Endothelial cell (in vitro differentiated cells): ENCODE data around the gene TBC1D4. TPM values are rescaled to one million over a fixed set of nuclear protein-coding genes. Genes with fewer than 3 reads are reported as not detected.

Experiments used
- DNase-seq: peaks from one replicate; pipeline ENCODE4 v3.0.0; 2021; ENCODE audit warnings: low spot score
- H3K27ac Mint-ChIP-seq: one replicate; pipeline ENCODE4 v1.8.0; 2021; ENCODE audit warnings: mixed read lengths, inconsistent platforms; ENCODE audit not compliant: unreplicated experiment
- H3K27me3 Mint-ChIP-seq: one replicate; pipeline ENCODE4 v1.8.0; 2021; ENCODE audit warnings: mild to moderate bottlenecking, moderate library complexity, mixed read lengths, inconsistent platforms; ENCODE audit not compliant: unreplicated experiment
- H3K36me3 Mint-ChIP-seq: one replicate; pipeline ENCODE4 v1.8.0; 2021; ENCODE audit warnings: mild to moderate bottlenecking, low read depth, mixed read lengths, inconsistent platforms; ENCODE audit not compliant: unreplicated experiment
- H3K4me1 Mint-ChIP-seq: one replicate; pipeline ENCODE4 v1.8.0; 2021; ENCODE audit warnings: mild to moderate bottlenecking, mixed read lengths, inconsistent platforms; ENCODE audit not compliant: unreplicated experiment
- H3K4me3 Mint-ChIP-seq: one replicate; pipeline ENCODE4 v1.8.0; 2021; ENCODE audit warnings: mild to moderate bottlenecking, mixed read lengths, inconsistent platforms; ENCODE audit not compliant: unreplicated experiment
- H3K9me3 Mint-ChIP-seq: one replicate; pipeline ENCODE4 v1.8.0; 2021; ENCODE audit warnings: mixed read lengths, inconsistent platforms; ENCODE audit not compliant: unreplicated experiment
- CTCF ChIP-seq: fragments of 200-600 bp; sonication (generic); IDR thresholded peaks from one replicate; pipeline ENCODE4 v1.5.0; 2021; ENCODE audit warnings: antibody characterized with exemption; ENCODE audit not compliant: unreplicated experiment
- total RNA-seq: library from RNA; stranded (reverse); fragmentation: NEBNext Ultra II Directional; extraction: Animal tissue kit (Norgen Biotek cat#: 25700); gene quantifications from one replicate; pipeline ENCODE4 v1.2.1, GENCODE V29; 2021; ENCODE audit not compliant: unreplicated experiment

The TBC1D4 gene
- total RNA-seq, 1 donor from 2014 or later: 47.2 TPM

GRCh38 chr13:75415171-75415570 lies 66.8 kb downstream of the TBC1D4 start:
- Mint-ChIP-seq H3K4me3 (no peak overlapping the region), H3K27ac (no peak overlapping the region), H3K36me3 (no peaks in the 10 kb centered on the region), H3K27me3 (peaks cover 2% of the 10 kb centered on the region), H3K4me1 (peaks cover 2% of the 10 kb centered on the region), H3K9me3 (no peaks in the 10 kb centered on the region)
- TF ChIP-seq CTCF: no peak
- DNase-seq: no peak

GRCh38 chr13:75414036-75414827 lies 67.7 kb downstream of the TBC1D4 start:
- H3K4me3 Mint-ChIP-seq: no peak overlapping the region
- H3K9me3 Mint-ChIP-seq: no peaks in the 10 kb centered on the region
- no peak for TF ChIP-seq CTCF
- H3K4me1 Mint-ChIP-seq: no peaks in the 10 kb centered on the region
- H3K27me3 Mint-ChIP-seq: peaks cover 3% of the 10 kb centered on the region
- DNase-seq: no peak
- no peaks in the 10 kb centered on the region for H3K36me3 Mint-ChIP-seq
- no peak overlapping the region for H3K27ac Mint-ChIP-seq

GRCh38 chr13:75411924-75412537 lies 69.9 kb downstream of the TBC1D4 start:
- TF ChIP-seq CTCF: no peak
- no peaks in the 10 kb centered on the region for H3K36me3 Mint-ChIP-seq
- H3K4me3 Mint-ChIP-seq: no peak overlapping the region
- peaks cover 3% of the 10 kb centered on the region for H3K27me3 Mint-ChIP-seq
- no peaks in the 10 kb centered on the region for H3K4me1 Mint-ChIP-seq
- no peak overlapping the region for H3K27ac Mint-ChIP-seq
- no peak for DNase-seq
- no peaks in the 10 kb centered on the region for H3K9me3 Mint-ChIP-seq

- no peak for DNase-seq
- Mint-ChIP-seq H3K36me3 (no peaks in the 10 kb centered on the region), H3K4me3 (no peak overlapping the region), H3K4me1 (no peaks in the 10 kb centered on the region), H3K27ac (no peak overlapping the region), H3K27me3 (peaks cover 3% of the 10 kb centered on the region), H3K9me3 (no peaks in the 10 kb centered on the region)
- no peak for TF ChIP-seq CTCF
Measured at GRCh38 chr13:75410207-75410606, 71.8 kb downstream of the TBC1D4 start.

- DNase-seq: no peak
- no peak for TF ChIP-seq CTCF
- no peaks in the 10 kb centered on the region for H3K4me1 Mint-ChIP-seq
- H3K4me3 Mint-ChIP-seq: no peak overlapping the region
- no peaks in the 10 kb centered on the region for H3K36me3 Mint-ChIP-seq
- H3K9me3 Mint-ChIP-seq: no peaks in the 10 kb centered on the region
- H3K27ac Mint-ChIP-seq: no peak overlapping the region
- H3K27me3 Mint-ChIP-seq: peaks cover 1% of the 10 kb centered on the region
Measured at GRCh38 chr13:75407998-75408397, 74.0 kb downstream of the TBC1D4 start.
